CD14-positive monocyte (primary cell): ENCODE results near the gene PRSS27. TPM values are rescaled to one million over a fixed set of nuclear protein-coding genes. Genes with fewer than 3 reads are reported as not detected.

Experiments used
- DNase-seq, 3 donors: peaks; one replicate each; pipeline ENCODE4 v3.0.0-alpha.2; 2011 to 2022
- H2AFZ ChIP-seq: 2 replicates; pipeline ENCODE4 v1.6.0; 2012; ENCODE audit warnings: mild to moderate bottlenecking, low read depth, low read length, inconsistent platforms; ENCODE audit not compliant: insufficient read depth, poor library complexity, severe bottlenecking
- H3K27ac ChIP-seq, 2 donors: 1 replicate in 1 of 2; 2 replicates in 1 of 2; pipeline ENCODE4 v1.5.1; 2012 to 2013; ENCODE audit warnings: low read length in 2 of 2, control low read depth in 1 of 2, inconsistent platforms in 1 of 2, low read depth in 1 of 2, mild to moderate bottlenecking in 1 of 2
- H3K27me3 ChIP-seq, 2 donors: one replicate each; pipeline versions ENCODE4 v1.6.0 to v1.6.1; 2011 to 2013; ENCODE audit warnings: low read length in 2 of 2; ENCODE audit not compliant: control insufficient read depth in 2 of 2, insufficient read depth in 2 of 2
- H3K36me3 ChIP-seq, 2 donors: replicated peaks in 1 of 2; 1 replicate in 1 of 2; 2 replicates in 1 of 2; pipeline versions ENCODE4 v1.5.1 to v1.6.1; 2012 to 2013; ENCODE audit warnings: low read length in 2 of 2, control low read depth in 1 of 2, inconsistent platforms in 1 of 2, mild to moderate bottlenecking in 1 of 2; ENCODE audit not compliant: insufficient read depth in 2 of 2, control insufficient read depth in 1 of 2
- H3K4me1 ChIP-seq, 2 donors: 1 replicate in 1 of 2; 2 replicates in 1 of 2; pipeline versions ENCODE4 v1.5.1 to v1.6.1; 2012 to 2013; ENCODE audit warnings: low read length in 2 of 2, control low read depth in 1 of 2, inconsistent platforms in 1 of 2, mild to moderate bottlenecking in 1 of 2, moderate library complexity in 1 of 2; ENCODE audit not compliant: insufficient read depth in 2 of 2, control insufficient read depth in 1 of 2
- H3K4me2 ChIP-seq: replicated peaks from 2 replicates; pipeline ENCODE3; 2012; ENCODE audit warnings: low read length, moderate library complexity, mild to moderate bottlenecking; ENCODE audit not compliant: poor library complexity, severe bottlenecking; ENCODE audit errors: extremely low read depth
- H3K4me3 ChIP-seq, 3 experiments: fragments of 200-600 bp in 1 of 3; sonication (generic) in 1 of 3; replicated peaks in 1 of 3; 1 replicate in 2 of 3; 2 replicates in 1 of 3; pipeline ENCODE4 v1.5.1; 2011 to 2013; ENCODE audit warnings: low read length in 3 of 3, mild to moderate bottlenecking in 3 of 3, control low read depth in 2 of 3, low read depth in 2 of 3, inconsistent platforms in 1 of 3, moderate library complexity in 1 of 3
- H3K79me2 ChIP-seq: 2 replicates; pipeline ENCODE4 v1.6.0; 2012; ENCODE audit warnings: mild to moderate bottlenecking, control low read depth, inconsistent platforms, low read length, moderate library complexity; ENCODE audit not compliant: insufficient read depth
- H3K9ac ChIP-seq: 2 replicates; pipeline ENCODE4 v1.6.0; 2017; ENCODE audit warnings: low read length, mild to moderate bottlenecking; ENCODE audit not compliant: insufficient read depth, poor library complexity, severe bottlenecking
- H3K9me3 ChIP-seq, 2 donors: replicated peaks in 1 of 2; 1 replicate in 1 of 2; 2 replicates in 1 of 2; pipeline versions ENCODE4 v1.5.1 to v1.6.1; 2012 to 2013; ENCODE audit warnings: low read length in 2 of 2, control low read depth in 1 of 2; ENCODE audit not compliant: control insufficient read depth in 1 of 2, insufficient read depth in 1 of 2
- H4K20me1 ChIP-seq: 2 replicates; pipeline ENCODE4 v1.6.0; 2012; ENCODE audit warnings: mild to moderate bottlenecking, low read length, control low read depth, moderate library complexity; ENCODE audit not compliant: insufficient read depth
- H3K27ac Mint-ChIP-seq, 7 donors: one replicate each; pipeline ENCODE4 v1.8.0; 2020; ENCODE audit warnings: mild to moderate bottlenecking in 7 of 7, mixed read lengths in 7 of 7, moderate library complexity in 6 of 7, inconsistent platforms in 2 of 7
- H3K27me3 Mint-ChIP-seq, 3 donors: one replicate each; pipeline ENCODE4 v1.8.0; 2021 to 2022; ENCODE audit warnings: low read depth in 3 of 3, mild to moderate bottlenecking in 3 of 3, mixed read lengths in 3 of 3, moderate library complexity in 3 of 3, inconsistent platforms in 1 of 3
- H3K36me3 Mint-ChIP-seq, 2 donors: one replicate each; pipeline ENCODE4 v1.8.0; 2020; ENCODE audit warnings: mixed read lengths in 2 of 2, inconsistent platforms in 1 of 2, mild to moderate bottlenecking in 1 of 2
- H3K4me1 Mint-ChIP-seq: one replicate; pipeline ENCODE4 v1.8.0; 2020; ENCODE audit warnings: mild to moderate bottlenecking, mixed read lengths
- H3K4me3 Mint-ChIP-seq, 2 donors: one replicate each; pipeline ENCODE4 v1.8.0; 2020; ENCODE audit warnings: mild to moderate bottlenecking in 2 of 2, mixed read lengths in 2 of 2, moderate library complexity in 1 of 2
- H3K9me3 Mint-ChIP-seq, 7 donors: one replicate each; pipeline ENCODE4 v1.8.0; 2020 to 2022; ENCODE audit warnings: mixed read lengths in 7 of 7, mild to moderate bottlenecking in 6 of 7, moderate library complexity in 6 of 7, inconsistent platforms in 2 of 7
- CTCF ChIP-seq: fragments of 200-600 bp; IDR thresholded peaks from one replicate; pipeline ENCODE4 v1.8.0; 2022; ENCODE audit warnings: antibody characterized with exemption, mild to moderate bottlenecking
- WGBS: methylation state at CpG from one replicate; pipeline ENCODE4 v1.1.5; 2013; ENCODE audit warnings: missing lambda C conversion rate; ENCODE audit not compliant: insufficient coverage; 5-methylcytosine and 5-hydroxymethylcytosine counted together
- intact Hi-C, 2 donors: fragments of 100-400 bp; cut with micrococcal nuclease; formaldehyde crosslinking; loops; one replicate each; pipeline versions ENCODE4 v1.15.0 to v1.15.1; 2023
- polyA plus RNA-seq, 3 donors: library from polyadenylated mRNA; depleted of rRNA in 1 of 3; unstranded in 2 of 3; stranded (reverse) in 1 of 3; fragments of 300-500 nt in 2 of 3; fragments of >200 nt in 1 of 3; fragmentation: Illumina TruSeq in 2 of 3; gene quantifications; 1 replicate in 2 of 3; 2 replicates in 1 of 3; pipeline ENCODE4 v1.2.3, GENCODE V29; 2012 to 2021

PRSS27 gene
- polyA plus RNA-seq, 3 donors: 1.1 TPM; not detected in 2

- Histone ChIP-seq H3K9ac (no peak overlapping the region), H4K20me1 (peaks cover 100% of the 10 kb centered on the region), H2AFZ (no peak overlapping the region), H3K27me3 (no peaks in the 10 kb centered on the region), H3K4me3 (no peak overlapping the region), H3K4me2 (no peak overlapping the region), H3K9me3 (no peaks in the 10 kb centered on the region), H3K27ac (no peak overlapping the region), H3K79me2 (peaks cover 71% of the 10 kb centered on the region), H3K36me3 (peaks cover 100% of the 10 kb centered on the region in 2 donors), H3K4me1 (no peaks in the 10 kb centered on the region)
- H3K27ac Mint-ChIP-seq: peak overlapping the region in 2 of 7 donors; percentile 12 to 43
- no peak for DNase-seq
- H3K9me3 Mint-ChIP-seq: no peaks in the 10 kb centered on the region
- intact Hi-C loops: no loop called here
- no peak overlapping the region for H3K4me3 Mint-ChIP-seq
- WGBS: 97% methylated on average over 44 of the region's 44 CpGs
- no peak for TF ChIP-seq CTCF
- H3K4me1 Mint-ChIP-seq: no peaks in the 10 kb centered on the region
- H3K27me3 Mint-ChIP-seq: peaks cover 0 to 4% (median 0%) of the 10 kb centered on the region in 3 donors
- H3K36me3 Mint-ChIP-seq: peaks cover 95 to 100% of the 10 kb centered on the region in 2 donors
Observed at GRCh38 chr16:2766430-2767139, 46.6 kb upstream of the PRSS27 start.

DNA sequence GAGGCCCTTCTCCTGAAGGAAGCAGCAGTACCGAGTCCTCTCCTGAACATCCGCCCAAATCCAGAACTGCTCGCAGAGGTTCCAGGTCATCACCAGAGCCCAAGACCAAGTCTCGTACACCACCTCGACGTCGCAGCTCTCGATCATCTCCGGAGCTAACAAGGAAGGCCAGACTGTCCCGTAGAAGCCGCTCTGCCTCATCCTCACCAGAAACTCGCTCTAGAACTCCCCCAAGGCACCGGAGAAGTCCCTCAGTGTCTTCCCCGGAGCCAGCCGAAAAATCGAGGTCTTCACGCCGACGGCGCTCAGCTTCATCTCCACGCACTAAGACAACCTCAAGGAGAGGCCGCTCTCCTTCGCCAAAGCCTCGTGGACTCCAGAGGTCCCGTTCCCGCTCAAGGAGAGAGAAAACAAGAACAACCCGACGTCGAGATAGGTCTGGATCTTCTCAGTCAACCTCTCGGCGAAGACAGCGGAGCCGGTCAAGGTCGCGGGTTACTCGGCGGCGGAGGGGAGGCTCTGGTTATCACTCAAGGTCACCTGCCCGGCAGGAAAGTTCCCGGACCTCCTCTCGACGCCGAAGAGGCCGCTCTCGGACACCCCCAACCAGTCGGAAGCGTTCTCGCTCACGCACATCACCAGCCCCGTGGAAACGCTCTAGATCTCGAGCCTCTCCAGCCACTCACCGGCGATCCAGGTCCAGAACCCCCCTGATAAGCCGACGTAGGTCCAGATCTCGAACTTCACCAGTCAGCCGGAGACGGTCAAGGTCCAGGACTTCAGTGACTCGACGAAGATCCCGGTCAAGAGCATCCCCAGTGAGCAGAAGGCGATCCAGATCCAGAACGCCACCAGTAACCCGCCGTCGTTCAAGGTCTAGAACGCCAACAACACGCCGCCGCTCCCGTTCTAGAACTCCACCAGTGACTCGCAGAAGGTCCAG, 45.7 kb upstream of the PRSS27 start:
- Histone ChIP-seq H3K9ac (no peak overlapping the region), H3K4me2 (no peak overlapping the region), H3K4me3 (no peak overlapping the region), H3K36me3 (peaks cover 100% of the 10 kb centered on the region in 2 donors), H2AFZ (no peak overlapping the region), H4K20me1 (peaks cover 100% of the 10 kb centered on the region), H3K27me3 (no peaks in the 10 kb centered on the region), H3K79me2 (peaks cover 76% of the 10 kb centered on the region), H3K27ac (peak overlapping the region in 1 of 2 donors; percentile 15), H3K9me3 (no peaks in the 10 kb centered on the region), H3K4me1 (no peaks in the 10 kb centered on the region)
- no peak for DNase-seq
- Mint-ChIP-seq H3K9me3 (no peaks in the 10 kb centered on the region), H3K36me3 (peaks cover 95 to 100% of the 10 kb centered on the region in 2 donors), H3K27ac (peak overlapping the region in 5 of 7 donors; percentile 4 to 52 (median 31)), H3K4me1 (no peaks in the 10 kb centered on the region), H3K27me3 (peaks cover 0 to 4% (median 0%) of the 10 kb centered on the region in 3 donors), H3K4me3 (no peak overlapping the region)
- intact Hi-C loops: no loop called here
- WGBS: 98% methylated on average over 68 of the region's 73 CpGs
- no peak for TF ChIP-seq CTCF
